ENCODE results near the gene ENAM. TPM values are rescaled to one million over a fixed set of nuclear protein-coding genes. Genes with fewer than 3 reads are reported as not detected.

The ENAM gene
- total RNA-seq, 1 experiment from 2014 or later = not detected

DNA sequence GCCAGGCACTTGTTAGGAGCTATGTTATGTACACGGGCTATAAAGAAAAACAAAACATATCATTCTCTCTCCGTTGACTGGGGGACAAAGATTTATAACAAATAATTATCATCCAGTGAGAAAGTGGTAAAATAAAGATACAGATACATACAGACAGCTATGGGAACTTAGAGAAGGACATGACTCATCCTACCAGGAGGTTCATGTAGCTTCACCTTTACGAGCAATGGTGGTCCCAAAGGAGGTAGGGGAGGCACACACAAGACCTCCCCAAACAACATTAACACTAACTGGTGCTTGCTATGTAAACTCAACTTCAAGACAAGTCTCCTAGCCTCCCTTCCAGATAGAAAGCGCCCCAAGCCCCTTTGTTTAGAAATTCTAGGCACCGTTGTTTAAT lies 27.6 kb upstream of the ENAM start:
- H3K9me3 ChIP-seq (ENCODE audit: control insufficient read depth, insufficient read depth, low read depth, low read length) = no peaks in the 10 kb centered on the region
- BruUV-seq (replicated peaks) = no TSS peak
- H3K4me3 ChIP-seq (ENCODE audit: low read depth in 2 of 2, low read length in 2 of 2) = no peak overlapping the region
- POLR2A ChIA-PET = no interaction called here
- no peaks in the 10 kb centered on the region for H3K4me1 ChIP-seq (ENCODE audit: control insufficient read depth, insufficient read depth, low read length)
- no peak for ATAC-seq
- no peak overlapping the region for H3K27ac ChIP-seq (ENCODE audit: low read length)
- in situ Hi-C loops (cut with HindIII; ENCODE audit: low pct_unique_long_range_greater_than_20kb, low sequenced_read_pairs) (no loop called here), intact Hi-C loops (cut with micrococcal nuclease; ENCODE audit: unreplicated experiment) (no loop called here)
- no peak for TF ChIP-seq SIN3A (IDR thresholded peaks at IDR 0.05; ENCODE audit: borderline replicate concordance, insufficient read depth, low read depth, low read length)
- TF ChIP-seq TCF7L2 (IDR thresholded peaks at IDR 0.05; ENCODE audit: low read depth, low read length) = no peak
- TF ChIP-seq, protein P1, sequence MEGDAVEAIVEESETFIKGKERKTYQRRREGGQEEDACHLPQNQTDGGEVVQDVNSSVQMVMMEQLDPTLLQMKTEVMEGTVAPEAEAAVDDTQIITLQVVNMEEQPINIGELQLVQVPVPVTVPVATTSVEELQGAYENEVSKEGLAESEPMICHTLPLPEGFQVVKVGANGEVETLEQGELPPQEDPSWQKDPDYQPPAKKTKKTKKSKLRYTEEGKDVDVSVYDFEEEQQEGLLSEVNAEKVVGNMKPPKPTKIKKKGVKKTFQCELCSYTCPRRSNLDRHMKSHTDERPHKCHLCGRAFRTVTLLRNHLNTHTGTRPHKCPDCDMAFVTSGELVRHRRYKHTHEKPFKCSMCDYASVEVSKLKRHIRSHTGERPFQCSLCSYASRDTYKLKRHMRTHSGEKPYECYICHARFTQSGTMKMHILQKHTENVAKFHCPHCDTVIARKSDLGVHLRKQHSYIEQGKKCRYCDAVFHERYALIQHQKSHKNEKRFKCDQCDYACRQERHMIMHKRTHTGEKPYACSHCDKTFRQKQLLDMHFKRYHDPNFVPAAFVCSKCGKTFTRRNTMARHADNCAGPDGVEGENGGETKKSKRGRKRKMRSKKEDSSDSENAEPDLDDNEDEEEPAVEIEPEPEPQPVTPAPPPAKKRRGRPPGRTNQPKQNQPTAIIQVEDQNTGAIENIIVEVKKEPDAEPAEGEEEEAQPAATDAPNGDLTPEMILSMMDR (IDR thresholded peaks at IDR 0.05) = no peak
- TF ChIP-seq, protein P2, sequence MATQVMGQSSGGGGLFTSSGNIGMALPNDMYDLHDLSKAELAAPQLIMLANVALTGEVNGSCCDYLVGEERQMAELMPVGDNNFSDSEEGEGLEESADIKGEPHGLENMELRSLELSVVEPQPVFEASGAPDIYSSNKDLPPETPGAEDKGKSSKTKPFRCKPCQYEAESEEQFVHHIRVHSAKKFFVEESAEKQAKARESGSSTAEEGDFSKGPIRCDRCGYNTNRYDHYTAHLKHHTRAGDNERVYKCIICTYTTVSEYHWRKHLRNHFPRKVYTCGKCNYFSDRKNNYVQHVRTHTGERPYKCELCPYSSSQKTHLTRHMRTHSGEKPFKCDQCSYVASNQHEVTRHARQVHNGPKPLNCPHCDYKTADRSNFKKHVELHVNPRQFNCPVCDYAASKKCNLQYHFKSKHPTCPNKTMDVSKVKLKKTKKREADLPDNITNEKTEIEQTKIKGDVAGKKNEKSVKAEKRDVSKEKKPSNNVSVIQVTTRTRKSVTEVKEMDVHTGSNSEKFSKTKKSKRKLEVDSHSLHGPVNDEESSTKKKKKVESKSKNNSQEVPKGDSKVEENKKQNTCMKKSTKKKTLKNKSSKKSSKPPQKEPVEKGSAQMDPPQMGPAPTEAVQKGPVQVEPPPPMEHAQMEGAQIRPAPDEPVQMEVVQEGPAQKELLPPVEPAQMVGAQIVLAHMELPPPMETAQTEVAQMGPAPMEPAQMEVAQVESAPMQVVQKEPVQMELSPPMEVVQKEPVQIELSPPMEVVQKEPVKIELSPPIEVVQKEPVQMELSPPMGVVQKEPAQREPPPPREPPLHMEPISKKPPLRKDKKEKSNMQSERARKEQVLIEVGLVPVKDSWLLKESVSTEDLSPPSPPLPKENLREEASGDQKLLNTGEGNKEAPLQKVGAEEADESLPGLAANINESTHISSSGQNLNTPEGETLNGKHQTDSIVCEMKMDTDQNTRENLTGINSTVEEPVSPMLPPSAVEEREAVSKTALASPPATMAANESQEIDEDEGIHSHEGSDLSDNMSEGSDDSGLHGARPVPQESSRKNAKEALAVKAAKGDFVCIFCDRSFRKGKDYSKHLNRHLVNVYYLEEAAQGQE (IDR thresholded peaks at IDR 0.05; ENCODE audit: insufficient read depth in 1 of 2, low read depth in 2 of 2, low read length in 1 of 2) = no peak
- TF ChIP-seq POLR2AphosphoS5 (IDR thresholded peaks at IDR 0.05; ENCODE audit: low read depth, low read length) = no peak
- CTCF ChIA-PET = interaction anchor here (0.6 kb wide), 1 partner anchor 409 kb away, joined by 4 read pairs; no protein-coding TSS in a partner anchor
- H3K27me3 ChIP-seq (ENCODE audit: control insufficient read depth, insufficient read depth, low read length) = no peaks in the 10 kb centered on the region; the same call in 1 of the 2 replicates
- no peaks in the 10 kb centered on the region for H3K36me3 ChIP-seq (ENCODE audit: control insufficient read depth, insufficient read depth, low read length)
- DNase-seq (ENCODE audit: low read depth, low spot score) = no peak

DNA sequence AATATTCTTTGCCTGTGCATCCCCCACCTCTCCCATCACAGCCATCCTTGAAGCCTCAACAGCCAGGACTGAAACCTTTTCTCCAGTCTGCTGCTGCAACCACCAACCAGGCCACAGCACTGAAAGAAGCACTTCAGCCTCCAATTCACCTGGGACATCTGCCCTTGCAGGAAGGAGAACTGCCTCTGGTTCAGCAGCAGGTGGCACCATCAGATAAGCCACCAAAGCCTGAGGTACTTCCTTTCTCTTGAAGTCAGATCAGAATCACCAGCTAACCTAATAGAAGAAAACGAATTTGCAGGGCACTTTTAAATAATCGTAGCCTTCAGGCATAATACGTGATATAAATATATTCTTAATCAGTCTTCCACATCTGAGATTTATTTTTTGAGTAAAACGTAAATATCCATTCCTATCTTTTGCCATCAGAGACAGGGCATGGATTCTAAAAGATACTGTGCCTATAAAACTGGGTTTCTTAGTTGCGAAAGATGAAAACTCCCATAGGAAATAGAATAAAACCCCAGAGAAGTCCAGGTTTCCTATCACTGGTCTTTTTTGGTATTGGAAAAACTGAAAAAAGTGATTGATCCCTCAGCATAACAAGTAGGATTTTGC lies 27.0 kb upstream of the ENAM start:
- H3K4me3 ChIP-seq (ENCODE audit: low read depth in 2 of 2, low read length in 2 of 2) = no peak overlapping the region
- intact Hi-C loops (cut with micrococcal nuclease; ENCODE audit: unreplicated experiment) = no loop called here
- peak; percentile 91 for ATAC-seq
- no peaks in the 10 kb centered on the region for H3K9me3 ChIP-seq (ENCODE audit: control insufficient read depth, insufficient read depth, low read depth, low read length)
- no peaks in the 10 kb centered on the region; the same call in 1 of the 2 replicates for H3K27me3 ChIP-seq (ENCODE audit: control insufficient read depth, insufficient read depth, low read length)
- no peaks in the 10 kb centered on the region for H3K4me1 ChIP-seq (ENCODE audit: control insufficient read depth, insufficient read depth, low read length)
- no TSS peak for BruUV-seq (replicated peaks)
- ChIA-PET POLR2A (no interaction called here), CTCF (interaction anchor here (0.6 kb wide), 1 partner anchor 408 kb away, joined by 4 read pairs; no protein-coding TSS in a partner anchor)
- no peak overlapping the region for H3K27ac ChIP-seq (ENCODE audit: low read length)
- TF ChIP-seq, protein P2 (IDR thresholded peaks at IDR 0.05; ENCODE audit: insufficient read depth in 1 of 2, low read depth in 2 of 2, low read length in 1 of 2) = no peak
- TF ChIP-seq, protein P1 (IDR thresholded peaks at IDR 0.05) = peak; percentile 79
- TF ChIP-seq POLR2AphosphoS5 (IDR thresholded peaks at IDR 0.05; ENCODE audit: low read depth, low read length) = no peak
- no peak for TF ChIP-seq TCF7L2 (IDR thresholded peaks at IDR 0.05; ENCODE audit: low read depth, low read length)
- TF ChIP-seq SIN3A (IDR thresholded peaks at IDR 0.05; ENCODE audit: borderline replicate concordance, insufficient read depth, low read depth, low read length) = no peak
- peak; percentile 58 for DNase-seq (ENCODE audit: low read depth, low spot score)
- no peaks in the 10 kb centered on the region for H3K36me3 ChIP-seq (ENCODE audit: control insufficient read depth, insufficient read depth, low read length)
- in situ Hi-C loops (cut with HindIII; ENCODE audit: low pct_unique_long_range_greater_than_20kb, low sequenced_read_pairs) = no loop called here

All from Panc1 (cell line).